GM12878 (cell line): Measurements from ENCODE around the gene XKRX. TPM values are rescaled to one million over a fixed set of nuclear protein-coding genes. Genes with fewer than 3 reads are reported as not detected.

Experiments used
- ATAC-seq: fragments of 200-7000 bp; cut with Tn5 transposase; 3 replicates; pipeline ENCODE4 v1.9.1; 2020; ENCODE audit warnings: mild to moderate bottlenecking, moderate library complexity
- BruUV-seq: library from RNA; stranded (reverse); fragments of 400-500 nt; replicated peaks from 2 replicates; lab custom pipeline; 2021; lab: Mats Ljungman, UMichigan
- CTCF ChIA-PET: fragments of 300-600 bp; sonication (Branson Sonifier 250); formaldehyde crosslinking; extraction: SDS; loops from one replicate; lab custom pipeline; 2021; ENCODE audit warnings: inconsistent platforms; lab: Yijun Ruan, JAX
- POLR2A ChIA-PET: fragments of 350-600 bp; formaldehyde crosslinking; extraction: SDS; loops from one replicate; lab custom pipeline; 2021; ENCODE audit warnings: inconsistent platforms; lab: Charles Lee
- RAD21 ChIA-PET: fragments of 300-600 bp; sonication (Branson Sonifier 250); formaldehyde crosslinking; loops from one replicate; lab custom pipeline; 2023; ENCODE audit warnings: antibody characterized with exemption; ENCODE audit not compliant: unreplicated experiment; lab: Charles Lee
- SMC1A ChIA-PET: fragments of 300-600 bp; sonication (Branson Sonifier 250); formaldehyde crosslinking; loops from one replicate; lab custom pipeline; 2023; ENCODE audit not compliant: unreplicated experiment, uncharacterized antibody; lab: Charles Lee
- DNase-seq: peaks from one replicate; pipeline ENCODE4 v3.0.0-alpha.2; 2011; ENCODE audit warnings: low read depth, low spot score
- FAIRE-seq: peaks from 3 replicates; lab custom pipeline; 2011; peaks lifted over from hg19 to GRCh38; lab: Jason Lieb, UNC
- H2AFZ ChIP-seq: 2 replicates; pipeline ENCODE4 v1.6.0; 2011; ENCODE audit warnings: low read depth, low read length, control low read depth; ENCODE audit not compliant: control insufficient read depth
- H3K27ac ChIP-seq: 2 replicates; pipeline ENCODE4 v1.5.1; 2011; ENCODE audit warnings: control low read depth; ENCODE audit not compliant: control insufficient read depth, insufficient read depth
- H3K27me3 ChIP-seq, 2 experiments: replicated peaks in 1 of 2; 2 replicates each; pipeline versions ENCODE4 v1.6.0 to v1.6.1; 2011; ENCODE audit warnings: low read length in 1 of 2; ENCODE audit not compliant: control insufficient read depth in 2 of 2, insufficient read depth in 2 of 2
- H3K36me3 ChIP-seq, 2 experiments: 2 replicates each; pipeline ENCODE4 v1.5.1; 2011; ENCODE audit warnings: low read length in 1 of 2; ENCODE audit not compliant: control insufficient read depth in 2 of 2, insufficient read depth in 2 of 2
- H3K4me1 ChIP-seq: 2 replicates; pipeline ENCODE4 v1.6.1; 2011; ENCODE audit warnings: mild to moderate bottlenecking, low read length, moderate library complexity, mixed read lengths; ENCODE audit not compliant: control insufficient read depth, insufficient read depth
- H3K4me2 ChIP-seq: 2 replicates; pipeline ENCODE4 v1.6.0; 2011; ENCODE audit warnings: control low read depth; ENCODE audit not compliant: control insufficient read depth, insufficient read depth
- H3K4me3 ChIP-seq: fragments of 200-600 bp; sonication (generic); 2 replicates; pipeline ENCODE4 v1.5.1; 2016
- H3K79me2 ChIP-seq: 2 replicates; pipeline ENCODE4 v1.6.0; 2011; ENCODE audit warnings: low read length; ENCODE audit not compliant: control insufficient read depth, insufficient read depth
- H3K9ac ChIP-seq: 2 replicates; pipeline ENCODE4 v1.8.0; 2011; ENCODE audit warnings: low read length, control low read depth, mixed read lengths; ENCODE audit not compliant: control insufficient read depth, insufficient read depth
- H3K9me3 ChIP-seq: replicated peaks from 3 replicates; pipeline ENCODE4 v1.5.1; 2011; ENCODE audit warnings: mild to moderate bottlenecking, low read length; ENCODE audit not compliant: control insufficient read depth, insufficient read depth
- H4K20me1 ChIP-seq: 2 replicates; pipeline ENCODE4 v1.6.0; 2011; ENCODE audit not compliant: control insufficient read depth, insufficient read depth
- CREB1 ChIP-seq: IDR thresholded peaks from 2 replicates; pipeline ENCODE4 v1.6.1; 2012; ENCODE audit warnings: low read depth, mild to moderate bottlenecking, inconsistent platforms
- CTCF ChIP-seq, 3 experiments: IDR thresholded peaks in 2 of 3; conservative IDR thresholded peaks in 1 of 3; 2 replicates each; pipeline ENCODE4 v1.5.1; 2011; ENCODE audit warnings: low read depth in 3 of 3, low read length in 3 of 3, mild to moderate bottlenecking in 3 of 3, control low read depth in 2 of 3, moderate library complexity in 2 of 3, inconsistent platforms in 1 of 3, mixed read lengths in 1 of 3; ENCODE audit not compliant: control insufficient read depth in 2 of 3, insufficient read depth in 1 of 3; ENCODE audit errors: extremely low read depth in 1 of 3
- IKZF2 ChIP-seq, 2 experiments: fragments of 450-650 bp; IDR thresholded peaks; 2 replicates each; pipeline ENCODE4 v1.6.1; 2017; ENCODE audit warnings: mild to moderate bottlenecking in 2 of 2, moderate library complexity in 2 of 2
- NKRF ChIP-seq: fragments of 450-650 bp; conservative IDR thresholded peaks from 2 replicates; pipeline ENCODE4 v1.6.1; 2017; ENCODE audit warnings: mild to moderate bottlenecking, moderate library complexity
- RAD21 ChIP-seq: IDR thresholded peaks from 2 replicates; pipeline ENCODE4 v1.6.1; 2011; ENCODE audit warnings: mild to moderate bottlenecking, low read depth, low read length, moderate library complexity; ENCODE audit not compliant: insufficient read depth
- SMC3 ChIP-seq: IDR thresholded peaks from 2 replicates; pipeline ENCODE4 v1.6.1; 2011; ENCODE audit warnings: low read length, improper control_type of control experiment, borderline replicate concordance
- YBX1 ChIP-seq: fragments of 450-650 bp; IDR thresholded peaks from 2 replicates; pipeline ENCODE4 v1.6.1; 2016; ENCODE audit warnings: antibody characterized with exemption
- YY1 ChIP-seq: IDR thresholded peaks from 2 replicates; pipeline ENCODE4 v1.6.1; 2011; ENCODE audit warnings: low read depth, mild to moderate bottlenecking, low read length
- ZNF207 ChIP-seq: fragments of 450-650 bp; IDR thresholded peaks from 2 replicates; pipeline ENCODE4 v1.6.1; 2014; ENCODE audit warnings: antibody characterized with exemption, mild to moderate bottlenecking, borderline replicate concordance
- WGBS: methylation state at CpG from one replicate; pipeline ENCODE4 v1.1.6; 2016; ENCODE audit warnings: low lambda C conversion rate; ENCODE audit not compliant: insufficient replicate concordance, insufficient coverage; ENCODE audit errors: missing lambda C conversion rate; 5-methylcytosine and 5-hydroxymethylcytosine counted together
- in situ Hi-C: fragments of 300-500 bp; cut with MboI; formaldehyde crosslinking; loops from 9 replicates; pipeline ENCODE4 v1.14.3; 2018; ENCODE audit warnings: mixed read lengths
- intact Hi-C: fragments of 100-400 bp; cut with micrococcal nuclease; formaldehyde crosslinking; loops from one replicate; pipeline ENCODE4 v1.14.2; 2022; ENCODE audit not compliant: unreplicated experiment
- polyA plus RNA-seq, 11 experiments: library from polyadenylated mRNA; depleted of rRNA in 4 of 11; unstranded in 6 of 11; stranded (reverse) in 5 of 11; fragments of >200 nt; fragmentation: Nextera tagmentation in 4 of 11; fragmentation: Illumina TruSeq in 1 of 11; extraction: Ambion mirVana in 4 of 11; extraction: Trizol in 1 of 11; gene quantifications; 1 replicate in 1 of 11; 2 replicates in 10 of 11; pipeline versions ENCODE4 v1.2.1 to v1.2.3, GENCODE V29; 2011 to 2016; ENCODE audit warnings: inconsistent platforms in 2 of 11, missing spikeins in 2 of 11, low read depth in 1 of 11
- total RNA-seq, 4 experiments: library from RNA; depleted of rRNA in 3 of 4; stranded (reverse); fragments of >200 nt in 3 of 4; fragmentation: Illumina TruSeq in 1 of 4; extraction: Trizol in 1 of 4; gene quantifications; 2 replicates each; pipeline versions ENCODE4 v1.2.1 to v1.2.3, GENCODE V29; 2013 to 2021

The XKRX gene
- total and polyA plus RNA-seq, 10 of the 15 experiments (the other 5 are each of a cell fraction or from before 2014, with no cell fraction given) = 0.07 to 0.30 (median 0.22) TPM; not detected in 4

- POLR2A ChIA-PET = no interaction called here
- TF ChIP-seq NKRF (no peak), CREB1 (no peak), RAD21 (peak; percentile 78), SMC3 (peak; percentile 61; the same call in 1 of the 2 replicates), CTCF (IDR thresholded peaks at IDR 0.05 in 2 of 3, conservative IDR thresholded peaks at IDR 0.05 in 1 of 3; ENCODE audit: control insufficient read depth in 2 of 3, extremely low read depth in 1 of 3, insufficient read depth in 1 of 3, low read depth in 3 of 3, low read length in 3 of 3) (peak; percentile 53 to 61 (median 55); a peak in 4 of 6 replicates), YBX1 (no peak), YY1 (peak; percentile 58; the same call in 1 of the 2 replicates), ZNF207 (no peak), IKZF2 (IDR thresholded peaks at IDR 0.05) (peak in 1 of 2 experiments; percentile 19; a peak in 1 of 4 replicates)
- FAIRE-seq = no peak
- RAD21 ChIA-PET = interaction anchor here (1.0 to 1.6 kb wide), 2 partner anchors 9 to 36 kb away, joined by 3 to 4 read pairs; no protein-coding TSS in a partner anchor
- ATAC-seq = peak; percentile 91
- intact Hi-C loops = loop anchor here (2.0 to 5.0 kb wide), 2 partner anchors 312 to 391 kb away; no protein-coding TSS in a partner anchor
- Histone ChIP-seq H3K79me2 (no peaks in the 10 kb centered on the region), H3K4me2 (no peak overlapping the region), H4K20me1 (no peaks in the 10 kb centered on the region), H3K4me1 (no peaks in the 10 kb centered on the region), H3K9me3 (no peaks in the 10 kb centered on the region), H3K27me3 (no peaks in the 10 kb centered on the region), H3K27ac (no peak overlapping the region), H2AFZ (no peak overlapping the region), H3K4me3 (no peak overlapping the region), H3K9ac (no peak overlapping the region), H3K36me3 (no peaks in the 10 kb centered on the region)
- DNase-seq = no peak
- in situ Hi-C loops = loop anchor here (5.0 to 10.0 kb wide), 2 partner anchors 312 to 389 kb away; no protein-coding TSS in a partner anchor
- no TSS peak for BruUV-seq
- 10% methylated on average over 5 of the region's 5 CpGs for WGBS
- SMC1A ChIA-PET = interaction anchor here (0.8 to 1.4 kb wide), 3 partner anchors 66 to 391 kb away, joined by 3 read pairs; no protein-coding TSS in a partner anchor
- CTCF ChIA-PET = interaction anchor here (1.2 to 1.5 kb wide), 2 partner anchors 11 to 310 kb away, joined by 3 to 5 read pairs; no protein-coding TSS in a partner anchor
Observed at GRCh38 chrX:100895365-100896075, 33.2 kb downstream of the XKRX start.
